HTR-8/SVneo (cell line): ENCODE measurements around the gene PPP6R2.

Experiments
- DNase-seq: peaks from one replicate; pipeline ENCODE4 v3.0.0; 2011; ENCODE audit warnings: low spot score, mixed read lengths; ENCODE audit not compliant: insufficient read length
- FAIRE-seq: peaks from 2 replicates; lab custom pipeline; 2011; peaks lifted over from hg19 to GRCh38; lab: Jason Lieb, UNC

PPP6R2 gene

GRCh38 chr22:50460938-50461337 is 117.8 kb downstream of the PPP6R2 start:
- no peak for FAIRE-seq
- DNase-seq: no peak

- DNase-seq: no peak
- FAIRE-seq: no peak
Observed at GRCh38 chr22:50461536-50461935, 118.4 kb downstream of the PPP6R2 start.

- no peak for DNase-seq
- FAIRE-seq: no peak
Observed at GRCh38 chr22:50461979-50462540, 118.9 kb downstream of the PPP6R2 start.

DNA sequence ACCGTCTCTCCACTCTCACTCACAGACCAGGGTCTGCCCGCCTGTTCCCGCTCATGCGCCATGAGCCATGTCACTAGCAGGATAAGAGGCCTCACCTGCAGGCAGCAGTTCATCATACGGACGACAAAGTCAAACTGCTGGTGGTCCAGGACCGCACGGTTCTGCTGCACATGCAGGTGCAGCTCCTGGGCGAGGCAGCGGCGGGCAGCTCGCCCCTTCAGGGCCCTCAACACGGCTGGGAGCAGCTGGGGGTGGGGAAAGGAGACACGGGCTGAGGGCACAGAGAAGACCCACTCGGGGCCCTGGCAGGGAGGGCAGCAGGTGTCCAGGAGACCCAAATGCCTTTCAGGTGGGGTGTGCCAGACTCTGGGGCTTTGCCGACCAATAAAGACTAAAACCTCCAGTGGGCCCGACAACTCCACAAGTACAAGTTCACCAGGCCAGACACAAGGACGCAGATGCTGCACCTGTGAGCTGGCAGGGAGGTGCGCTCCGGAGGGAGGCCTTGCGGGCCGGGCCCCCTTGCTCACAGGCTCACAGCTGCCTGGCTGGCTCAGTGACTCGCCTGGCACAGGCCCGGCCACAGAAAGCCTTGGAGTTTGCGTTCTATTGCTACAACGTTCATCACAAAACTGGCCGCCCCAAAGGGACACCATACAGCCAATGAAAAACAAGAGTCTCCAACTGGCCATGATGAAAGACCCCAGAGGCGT is 120.2 kb downstream of the PPP6R2 start:
- FAIRE-seq (no peak), DNase-seq (no peak)

- FAIRE-seq (no peak), DNase-seq (no peak)
Observed at GRCh38 chr22:50464451-50464850, 121.3 kb downstream of the PPP6R2 start.

DNA sequence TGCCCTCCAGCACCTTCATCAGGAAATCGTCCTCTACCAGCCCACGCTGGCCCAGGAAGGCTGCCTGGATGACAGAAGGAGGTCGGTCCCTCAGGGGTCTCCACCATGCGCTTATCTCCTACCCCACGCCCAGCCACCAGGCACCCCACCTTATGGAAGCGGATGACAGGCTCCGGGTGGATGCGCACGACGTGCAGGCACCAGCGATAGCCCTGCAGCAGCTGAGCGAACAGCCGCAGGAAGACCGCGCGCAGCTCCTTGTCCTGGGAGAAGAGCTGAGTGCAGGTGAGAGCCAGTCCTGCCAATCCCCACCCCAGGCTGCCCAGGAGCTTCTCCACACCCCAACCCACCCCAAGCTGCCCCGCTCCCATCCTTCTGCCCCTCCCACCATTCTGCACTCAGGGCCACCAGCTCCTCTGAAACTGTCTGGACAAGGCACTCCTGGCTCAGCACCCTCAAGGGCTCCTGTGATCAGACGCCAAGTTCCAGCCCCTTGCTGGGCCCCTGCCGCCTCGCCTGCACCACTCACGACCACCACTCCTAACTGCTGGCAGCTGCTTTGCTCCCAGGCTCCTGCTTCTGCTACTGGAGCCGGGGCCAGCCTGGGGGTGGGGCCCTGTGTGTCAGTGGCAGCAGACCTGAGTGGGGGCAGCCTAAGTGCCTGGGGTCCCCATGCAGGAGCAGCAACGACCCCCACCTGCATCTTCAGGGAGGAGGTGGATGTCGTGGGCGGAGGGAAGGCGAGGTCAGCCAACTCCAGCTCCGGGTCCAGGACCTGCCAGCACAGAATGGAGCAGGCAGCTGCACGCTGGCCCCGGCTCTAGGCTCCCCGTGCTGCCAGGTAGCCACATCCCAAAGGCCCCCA is 122.2 kb downstream of the PPP6R2 start:
- DNase-seq: no peak
- no peak for FAIRE-seq

DNA sequence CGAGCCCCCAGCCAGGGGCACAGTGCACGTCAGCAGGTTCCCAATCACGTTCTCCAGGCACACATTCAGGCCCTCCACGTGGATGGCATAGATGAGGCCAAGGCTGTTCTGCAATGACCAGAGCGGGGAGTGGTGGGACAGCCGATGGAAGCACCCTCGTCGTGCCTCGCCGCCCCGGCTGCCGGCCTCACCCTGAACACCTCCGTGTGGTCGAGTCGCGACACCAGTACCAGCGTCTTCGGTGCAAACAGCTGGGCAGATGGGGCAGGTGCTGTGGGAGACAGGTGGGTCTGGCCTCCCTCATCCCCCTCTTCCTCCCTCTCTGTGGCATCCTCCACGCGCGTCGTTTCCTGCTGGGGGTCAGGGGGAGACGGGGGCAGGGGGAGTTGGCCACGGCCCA is 124.2 kb downstream of the PPP6R2 start:
- DNase-seq: no peak
- no peak for FAIRE-seq

GRCh38 chr22:50467773-50468440 is 124.8 kb downstream of the PPP6R2 start:
- DNase-seq: no peak
- no peak for FAIRE-seq

DNA sequence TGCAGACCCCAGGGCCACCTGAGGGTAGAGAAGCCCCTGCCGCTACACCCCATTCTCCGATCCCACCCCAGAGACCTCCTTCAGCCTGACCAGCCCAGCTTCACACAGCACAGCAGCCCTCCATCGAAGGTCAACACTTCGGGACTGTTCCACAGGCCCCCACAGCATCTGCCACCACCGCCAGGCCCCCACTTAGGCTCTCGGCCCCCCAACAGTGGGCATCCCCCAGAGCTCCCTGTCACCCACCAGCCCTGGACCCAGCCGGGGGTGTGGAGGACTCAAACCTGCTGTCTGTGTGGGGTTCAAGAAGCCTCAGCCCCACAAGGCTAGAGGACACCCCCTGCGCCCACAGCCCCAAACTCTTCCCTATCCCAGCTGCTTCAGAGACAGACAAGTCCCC is 125.5 kb downstream of the PPP6R2 start:
- DNase-seq (no peak), FAIRE-seq (no peak)

DNA sequence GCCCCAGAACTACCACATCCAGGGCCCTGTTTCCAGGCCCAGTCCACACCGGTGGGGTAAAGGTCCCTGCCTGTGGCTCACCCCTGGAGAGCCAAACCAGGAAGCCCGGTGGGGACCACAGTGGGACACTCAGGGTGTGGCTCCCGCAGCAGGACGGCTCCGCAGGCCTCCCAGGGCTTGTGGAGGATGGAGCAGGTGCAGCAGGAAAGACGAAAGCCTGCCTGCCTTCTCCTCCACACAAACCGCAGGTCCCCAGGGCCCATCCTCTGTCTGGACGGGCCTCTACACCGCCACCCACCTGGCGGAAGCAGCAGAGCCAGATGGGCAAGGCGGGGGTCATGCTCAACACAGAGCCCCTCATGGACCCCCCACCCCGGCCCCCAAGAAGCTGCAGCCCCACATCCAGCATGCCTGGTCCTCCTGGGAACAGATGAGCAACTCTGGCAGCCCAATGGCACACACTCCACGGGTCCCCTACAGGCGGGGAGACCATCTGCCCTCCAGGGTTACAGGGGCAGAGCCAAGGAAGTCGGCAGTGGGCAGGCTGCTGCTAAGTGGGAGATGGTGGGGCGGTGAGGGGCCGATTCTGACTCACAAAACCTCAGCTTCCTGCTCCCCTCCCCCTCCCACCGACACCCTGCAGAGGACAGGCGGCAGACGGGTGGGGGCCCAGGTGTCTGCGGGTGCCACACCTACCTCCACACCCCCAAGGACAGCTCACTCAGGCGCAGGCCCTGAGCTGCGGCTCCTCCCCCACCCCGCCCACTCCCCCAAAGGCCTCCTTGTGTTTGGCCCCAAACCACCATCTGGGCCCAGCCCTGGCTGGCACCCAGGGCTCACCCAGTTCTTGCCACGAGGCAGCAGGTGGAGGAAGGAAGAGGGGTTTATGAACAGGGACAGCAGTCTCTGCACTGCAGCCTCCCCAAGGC is 126.5 kb downstream of the PPP6R2 start:
- DNase-seq (peak; percentile 51), FAIRE-seq (peak; percentile 49)

- DNase-seq (no peak), FAIRE-seq (no peak)
Observed at GRCh38 chr22:50470491-50470890, 127.4 kb downstream of the PPP6R2 start.

DNA sequence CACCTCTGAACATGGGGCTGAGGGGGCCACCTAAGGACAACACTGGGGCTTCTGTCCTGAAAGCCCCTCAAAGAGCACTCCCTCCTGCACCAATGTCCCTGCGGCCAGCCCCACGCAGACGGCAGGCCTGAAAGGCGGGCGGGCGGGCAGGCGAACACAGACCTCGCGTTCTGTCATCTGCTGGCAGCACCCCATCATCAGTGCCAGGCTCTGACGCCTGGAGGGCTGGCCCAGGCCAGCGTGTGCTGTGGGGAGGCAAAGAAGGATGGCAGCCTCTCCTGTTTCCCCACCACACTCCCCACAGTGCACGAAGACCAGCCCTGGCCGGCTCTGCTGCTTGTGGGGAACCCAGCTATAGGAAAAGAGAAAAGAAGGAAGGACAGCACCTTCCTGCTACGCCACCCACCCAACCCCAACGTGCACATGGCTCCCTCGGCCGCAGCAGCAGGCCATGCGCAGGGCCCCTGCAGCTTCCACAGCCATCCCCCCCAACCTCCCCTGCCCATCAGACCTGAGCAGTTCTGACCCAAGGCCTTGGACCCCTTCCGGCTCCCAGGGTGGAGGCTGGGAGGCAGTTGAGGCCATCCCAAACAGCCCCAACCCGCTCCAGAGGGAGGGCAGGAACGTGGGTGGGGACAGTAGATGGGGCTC is 128.2 kb downstream of the PPP6R2 start:
- FAIRE-seq (no peak), DNase-seq (no peak)

- FAIRE-seq: no peak
- no peak for DNase-seq
Observed at GRCh38 chr22:50471962-50472361, 128.8 kb downstream of the PPP6R2 start.

GRCh38 chr22:50473088-50473487 is 130.0 kb downstream of the PPP6R2 start:
- peak; percentile 16 for FAIRE-seq
- no peak for DNase-seq

DNA sequence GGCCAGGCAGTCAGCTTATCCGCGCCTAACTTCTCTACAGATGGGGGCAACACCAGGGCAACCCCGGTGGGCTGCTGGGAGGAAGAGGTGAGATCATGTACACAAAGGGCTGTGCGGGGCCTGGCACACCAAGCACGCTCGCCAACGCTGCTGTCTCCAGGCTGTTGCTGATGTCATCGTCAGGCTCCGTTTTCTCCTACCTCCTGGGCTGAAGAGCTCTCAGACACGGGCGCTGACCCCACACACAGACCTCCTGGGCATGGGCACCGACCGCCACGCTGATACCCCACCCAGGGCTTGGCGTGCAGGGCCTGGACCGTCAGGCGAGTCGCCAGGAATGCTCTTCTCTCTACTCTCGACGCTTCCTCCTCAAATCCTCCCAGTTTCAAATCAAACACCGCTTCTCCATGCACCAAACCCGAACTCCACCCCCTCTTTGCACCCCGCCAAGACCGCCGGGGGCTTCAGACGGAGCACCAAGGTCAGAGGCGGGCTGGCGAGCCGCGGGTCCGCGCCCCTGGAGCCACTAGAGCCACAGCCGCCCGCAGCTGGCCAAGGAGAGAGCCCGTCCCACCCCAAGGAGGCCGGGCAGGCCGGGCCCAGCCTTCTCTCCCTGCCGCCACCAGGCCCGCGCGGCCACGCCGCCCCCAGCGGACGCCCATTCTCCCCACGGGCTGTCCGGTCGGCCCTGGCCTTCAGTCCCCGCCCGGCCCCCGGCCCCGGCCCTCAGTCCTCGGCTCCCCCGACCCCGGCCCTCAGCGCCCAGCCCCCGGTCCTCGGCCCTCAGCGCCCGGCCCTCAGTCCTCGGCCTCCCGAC is 130.9 kb downstream of the PPP6R2 start:
- FAIRE-seq (no peak), DNase-seq (no peak)

DNA sequence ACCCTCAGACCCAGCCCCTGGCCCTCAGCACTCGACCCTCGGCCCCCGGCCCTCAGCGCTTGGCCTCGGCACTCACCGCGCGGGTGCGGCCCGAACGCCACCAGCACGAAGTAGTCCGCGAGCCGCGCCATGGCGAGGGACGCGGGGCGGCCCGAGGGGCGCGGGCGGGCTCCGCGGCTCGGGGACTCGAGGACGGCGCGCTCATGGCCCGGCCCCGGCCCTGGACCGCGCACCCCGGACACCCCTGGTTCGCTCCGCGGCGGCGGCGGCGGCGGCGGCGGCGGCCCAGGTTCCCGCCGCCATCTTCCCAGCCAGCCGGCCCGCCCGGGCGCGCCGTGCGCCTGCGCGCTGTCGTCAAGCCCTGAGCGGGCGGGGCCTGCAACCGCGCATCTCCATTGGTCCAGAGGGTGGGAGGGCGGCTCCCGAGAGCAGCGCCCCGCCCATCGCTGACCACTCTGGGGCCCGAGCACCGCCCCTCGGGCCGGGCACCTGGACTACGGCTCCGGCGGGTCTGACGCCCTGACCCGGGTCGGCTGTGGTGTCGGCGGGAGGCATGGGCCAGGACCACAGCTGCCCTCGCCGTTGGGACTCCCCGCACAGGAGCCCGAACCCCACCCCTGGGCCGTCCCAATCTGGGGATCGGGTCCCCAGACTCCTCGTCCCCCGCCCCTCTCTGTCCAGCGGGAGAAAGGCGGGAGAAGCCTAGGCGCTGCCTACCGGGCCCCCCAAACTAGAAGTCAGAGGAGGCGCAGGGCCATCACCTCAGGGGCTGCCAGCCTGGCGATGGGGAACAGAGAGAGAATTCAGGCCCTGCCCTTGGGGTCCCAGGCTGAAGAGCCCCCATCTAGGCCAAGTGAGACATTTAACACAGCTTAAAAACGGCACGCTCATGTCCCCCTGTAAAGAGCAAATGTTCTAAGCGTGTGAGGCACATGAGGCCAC is 131.9 kb downstream of the PPP6R2 start, which contains the start of gene SBF1:
Gene SBF1, minus strand, starts transcription at position 326 of the 942 bp plus-strand sequence. Its CDS starts 195 bp downstream, at position 131.
- FAIRE-seq: peak; percentile 85
- DNase-seq: peak; percentile 95

GRCh38 chr22:50475652-50476002 is 132.5 kb downstream of the PPP6R2 start:
- FAIRE-seq (no peak), DNase-seq (no peak)
